Testis (tissue), 3 donors: ENCODE measurements around the gene HEXIM1. TPM values are rescaled to one million over a fixed set of nuclear protein-coding genes. Genes with fewer than 3 reads are reported as not detected.
A peak's percentile ranks its signal among the peaks of the same experiment; 100 is the strongest.

ENCODE experiments used
- DNase-seq: peaks from one replicate; pipeline ENCODE4 v3.0.0-alpha.2; 2019
- H3K27ac ChIP-seq, 2 donors: fragments of 200-600 bp; sonication (generic); one replicate each; pipeline ENCODE4 v1.5.1; 2019
- H3K27me3 ChIP-seq: fragments of 200-600 bp; sonication (generic); one replicate; pipeline ENCODE4 v1.5.1; 2019
- H3K36me3 ChIP-seq: fragments of 200-600 bp; sonication (generic); one replicate; pipeline ENCODE4 v1.5.1; 2017; ENCODE audit warnings: low read depth; ENCODE audit errors: missing control alignments
- H3K4me1 ChIP-seq: fragments of 200-600 bp; sonication (generic); one replicate; pipeline ENCODE4 v1.5.1; 2019
- H3K4me3 ChIP-seq, 2 donors: fragments of 200-600 bp; sonication (generic); one replicate each; pipeline ENCODE4 v1.5.1; 2017 to 2019
- H3K9me3 ChIP-seq: fragments of 200-600 bp; sonication (generic); one replicate; pipeline ENCODE4 v1.5.1; 2017
- POLR2A ChIP-seq: fragments of 450-650 bp; IDR thresholded peaks from one replicate; pipeline ENCODE4 v1.6.1; 2017; ENCODE audit warnings: antibody characterized with exemption, mild to moderate bottlenecking, moderate library complexity
- WGBS, 2 donors: methylation state at CpG; one replicate each; pipeline ENCODE4 v1.1.5; 2018; 5-methylcytosine and 5-hydroxymethylcytosine counted together
- intact Hi-C: fragments of 100-400 bp; cut with DNase I; formaldehyde crosslinking; loops from one replicate; pipeline ENCODE4 v1.15.1; 2023; ENCODE audit warnings: low total_unique reads
- polyA plus RNA-seq: library from polyadenylated mRNA; stranded (reverse); fragments of 350-450 nt; fragmentation: Illumina TruSeq; extraction: RNeasy Lipid Tissue Mini Kit (QIAGEN cat#74804); gene quantifications from one replicate; pipeline ENCODE4 v1.2.3, GENCODE V29; 2014; ENCODE audit warnings: low read depth, low replicate concordance; ENCODE audit not compliant: insufficient read depth
- total RNA-seq, 2 donors: library from RNA; depleted of rRNA; stranded (reverse); fragments of >200 nt; gene quantifications; one replicate each; pipeline ENCODE4 v1.2.3, GENCODE V29; 2016
- TF ChIP-seq, protein P1 (sequence below), 3 experiments: fragments of 450-650 bp in 2 of 3; fragments of 200-600 bp in 1 of 3; sonication (generic) in 1 of 3; IDR thresholded peaks; one replicate each; pipeline ENCODE4 v1.5.1; 2016 to 2019; ENCODE audit warnings: antibody characterized with exemption in 3 of 3, mild to moderate bottlenecking in 2 of 3, moderate library complexity in 1 of 3

HEXIM1 gene
- total and polyA plus RNA-seq, 3 donors from 2014 or later: 38.8 to 68.8 (median 51.8) TPM

DNA sequence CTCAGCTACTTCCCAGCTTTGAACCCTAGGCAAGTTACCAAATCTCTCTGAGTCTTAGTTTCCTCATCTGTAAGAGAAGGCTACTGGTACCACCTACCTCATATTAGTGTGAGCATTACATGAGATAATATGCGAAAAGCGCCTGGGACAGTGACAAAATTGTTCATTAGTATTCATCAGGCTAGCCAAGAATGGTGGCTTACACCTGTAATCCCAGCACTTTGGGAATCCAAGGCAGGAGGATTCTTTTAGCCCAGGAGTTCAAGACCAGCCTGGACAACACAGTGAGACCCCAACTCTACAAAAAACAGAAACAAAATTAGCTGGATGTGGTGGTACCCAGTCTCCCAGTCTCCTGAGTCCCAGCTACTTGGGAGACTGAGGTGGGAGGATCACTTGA is 19.3 kb upstream of the HEXIM1 start:
- no peak overlapping the region for H3K4me3 ChIP-seq
- peak overlapping the region; percentile 81 to 98 for H3K27ac ChIP-seq
- no peaks in the 10 kb centered on the region for H3K36me3 ChIP-seq
- DNase-seq: no peak
- intact Hi-C loops: loop anchor here (10.0 kb wide), 1 partner anchor 354 kb away; no protein-coding TSS in a partner anchor
- WGBS, 2 donors: 85% methylated on average over 2 of the region's 2 CpGs
- H3K9me3 ChIP-seq: no peaks in the 10 kb centered on the region
- peaks cover 48% of the 10 kb centered on the region for H3K4me1 ChIP-seq
- TF ChIP-seq, protein P1, sequence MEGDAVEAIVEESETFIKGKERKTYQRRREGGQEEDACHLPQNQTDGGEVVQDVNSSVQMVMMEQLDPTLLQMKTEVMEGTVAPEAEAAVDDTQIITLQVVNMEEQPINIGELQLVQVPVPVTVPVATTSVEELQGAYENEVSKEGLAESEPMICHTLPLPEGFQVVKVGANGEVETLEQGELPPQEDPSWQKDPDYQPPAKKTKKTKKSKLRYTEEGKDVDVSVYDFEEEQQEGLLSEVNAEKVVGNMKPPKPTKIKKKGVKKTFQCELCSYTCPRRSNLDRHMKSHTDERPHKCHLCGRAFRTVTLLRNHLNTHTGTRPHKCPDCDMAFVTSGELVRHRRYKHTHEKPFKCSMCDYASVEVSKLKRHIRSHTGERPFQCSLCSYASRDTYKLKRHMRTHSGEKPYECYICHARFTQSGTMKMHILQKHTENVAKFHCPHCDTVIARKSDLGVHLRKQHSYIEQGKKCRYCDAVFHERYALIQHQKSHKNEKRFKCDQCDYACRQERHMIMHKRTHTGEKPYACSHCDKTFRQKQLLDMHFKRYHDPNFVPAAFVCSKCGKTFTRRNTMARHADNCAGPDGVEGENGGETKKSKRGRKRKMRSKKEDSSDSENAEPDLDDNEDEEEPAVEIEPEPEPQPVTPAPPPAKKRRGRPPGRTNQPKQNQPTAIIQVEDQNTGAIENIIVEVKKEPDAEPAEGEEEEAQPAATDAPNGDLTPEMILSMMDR (IDR thresholded peaks at IDR 0.05): no peak
- no peak for TF ChIP-seq POLR2A
- H3K27me3 ChIP-seq: no peaks in the 10 kb centered on the region

DNA sequence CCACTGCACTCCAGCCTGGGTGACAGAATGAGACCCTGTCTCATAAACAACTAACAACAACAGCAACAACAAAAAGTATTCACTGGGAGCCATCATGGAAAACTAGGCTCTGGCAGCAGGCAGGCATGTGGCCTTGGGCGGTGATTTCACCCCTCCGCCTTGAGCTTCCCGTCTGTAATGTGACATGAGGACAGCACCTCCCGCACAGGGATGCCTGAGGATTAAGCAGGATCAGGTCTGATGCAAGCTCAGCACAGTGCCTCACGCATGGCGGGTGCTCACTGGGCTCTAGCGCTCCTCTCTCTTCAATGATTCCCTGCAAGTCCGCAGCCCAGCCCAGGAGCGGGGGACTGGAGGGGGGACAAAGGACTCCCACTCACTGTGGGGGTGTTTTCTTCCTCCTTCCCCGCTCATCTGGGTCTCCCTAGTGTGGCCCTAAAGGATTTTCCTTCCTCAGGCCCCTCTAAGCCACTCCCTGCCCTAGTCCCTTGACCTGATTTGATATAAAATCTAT is 18.8 kb upstream of the HEXIM1 start:
- 53 to 64% methylated on average over 6 to 10 of the region's 10 CpGs for WGBS, 2 donors
- Histone ChIP-seq H3K27me3 (no peaks in the 10 kb centered on the region), H3K27ac (peak overlapping the region; percentile 81 to 98), H3K36me3 (no peaks in the 10 kb centered on the region), H3K4me3 (no peak overlapping the region), H3K9me3 (no peaks in the 10 kb centered on the region), H3K4me1 (peaks cover 48% of the 10 kb centered on the region)
- TF ChIP-seq, protein P1 (IDR thresholded peaks at IDR 0.05): no peak
- TF ChIP-seq POLR2A: no peak
- DNase-seq: peak; percentile 84
- intact Hi-C loops: loop anchor here (10.0 kb wide), 1 partner anchor 355 kb away; no protein-coding TSS in a partner anchor

DNA sequence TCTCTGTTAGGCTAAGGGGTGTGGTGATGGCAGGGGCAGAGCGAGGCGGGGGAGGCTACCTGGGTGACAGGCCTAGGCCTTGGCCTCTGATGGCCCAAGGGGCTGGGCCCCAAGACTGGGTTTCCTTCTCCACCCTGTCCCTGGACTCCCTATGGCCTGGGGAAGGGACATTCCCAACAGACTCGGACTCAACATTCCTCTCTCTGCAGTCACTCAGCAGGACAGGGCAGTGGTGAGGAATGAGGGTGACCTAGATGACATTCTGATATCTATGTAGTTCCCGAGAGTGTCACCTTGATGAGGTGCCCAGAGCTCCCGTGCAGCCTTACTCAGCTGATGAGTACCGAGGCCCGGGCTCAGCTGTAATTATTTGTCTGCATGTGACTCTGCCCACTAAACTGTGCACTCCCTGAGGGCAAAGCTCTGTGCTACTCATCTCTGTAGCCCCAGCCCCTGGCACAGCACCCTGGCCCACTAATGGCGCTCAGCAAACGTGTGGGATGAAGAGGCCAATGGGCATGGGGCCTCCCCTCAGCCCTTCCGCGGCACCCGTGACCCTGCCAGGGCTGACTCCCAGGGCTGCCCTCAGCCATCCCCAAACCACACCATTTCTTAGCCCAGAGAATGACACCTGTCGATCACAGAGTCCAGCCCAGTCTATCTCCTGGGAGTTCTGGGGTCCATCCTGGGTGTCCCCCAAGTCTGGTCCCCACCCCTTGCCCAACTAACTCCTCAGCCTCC is 18.2 kb upstream of the HEXIM1 start:
- peak overlapping the region; percentile 62 to 98 for H3K27ac ChIP-seq
- no peak for DNase-seq
- TF ChIP-seq, protein P1 (IDR thresholded peaks at IDR 0.05): no peak
- TF ChIP-seq POLR2A: no peak

DNA sequence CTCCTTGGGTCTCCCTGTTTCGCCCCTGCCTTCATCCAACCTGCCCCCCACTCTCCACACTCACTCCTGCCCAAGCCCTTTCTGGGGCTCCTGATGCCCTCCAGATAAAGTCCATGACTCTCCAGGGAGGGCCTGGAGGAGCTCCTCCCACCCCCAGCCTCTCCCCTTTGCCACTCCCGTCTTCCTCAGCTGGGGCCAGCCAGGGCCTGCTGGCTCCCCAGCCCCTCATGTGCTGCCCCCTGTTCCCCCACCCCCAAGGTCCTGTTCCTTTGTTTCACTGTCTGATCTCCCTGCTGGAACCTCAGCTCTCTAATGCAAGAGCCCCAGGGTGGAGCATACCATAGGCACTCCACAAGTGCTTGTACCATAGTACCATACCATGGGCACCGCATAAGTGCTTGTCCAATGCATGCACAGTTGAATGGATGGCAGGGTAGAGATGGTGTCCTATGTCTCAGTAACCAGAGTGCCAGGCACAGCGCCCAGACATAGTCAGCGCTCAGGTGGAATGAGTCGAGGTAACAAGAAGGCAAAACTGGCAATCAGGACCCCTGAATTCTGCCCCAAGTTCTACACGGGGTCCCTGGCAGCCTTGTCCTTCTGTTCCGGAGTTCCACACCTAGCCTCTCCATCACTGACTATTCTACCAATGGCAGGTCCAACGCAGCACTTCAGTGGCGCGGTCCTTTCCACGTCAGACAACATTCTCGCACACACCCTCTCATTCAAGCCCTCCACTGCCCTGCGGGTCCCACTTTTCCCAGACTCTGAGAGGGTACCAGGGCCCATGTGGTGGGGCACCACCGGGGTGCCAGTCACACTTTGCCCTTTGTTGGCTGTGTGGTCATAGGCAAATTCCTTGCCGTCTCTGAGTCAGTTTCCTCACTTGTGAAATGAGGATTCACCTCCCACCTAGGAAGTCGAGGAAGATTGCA is 17.3 kb upstream of the HEXIM1 start:
- peak overlapping the region; percentile 82 to 97 for H3K4me3 ChIP-seq
- TF ChIP-seq POLR2A: no peak
- TF ChIP-seq, protein P1 (IDR thresholded peaks at IDR 0.05): no peak
- no peaks in the 10 kb centered on the region for H3K9me3 ChIP-seq
- peak overlapping the region; percentile 71 to 98 for H3K27ac ChIP-seq
- WGBS, 2 donors: 61 to 72% methylated on average over 13 to 17 of the region's 17 CpGs
- H3K36me3 ChIP-seq: no peaks in the 10 kb centered on the region
- no peak for DNase-seq
- H3K27me3 ChIP-seq: no peaks in the 10 kb centered on the region
- H3K4me1 ChIP-seq: peaks cover 48% of the 10 kb centered on the region
- intact Hi-C loops: no loop called here

More for the DNA sequence above, 18.2 kb upstream of the HEXIM1 start:
- Histone ChIP-seq H3K4me1 (peaks cover 48% of the 10 kb centered on the region), H3K4me3 (no peak overlapping the region), H3K36me3 (no peaks in the 10 kb centered on the region), H3K9me3 (no peaks in the 10 kb centered on the region), H3K27me3 (no peaks in the 10 kb centered on the region)
- 51 to 71% methylated on average over 9 to 13 of the region's 13 CpGs for WGBS, 2 donors
- intact Hi-C loops: loop anchor here (10.0 kb wide), 1 partner anchor 355 kb away; no protein-coding TSS in a partner anchor
